Activated T-cell treated with anti-CD3 and anti-CD28 coated beads for 24 hours (primary cell): ENCODE measurements around the gene ZNF275.
"Not testable (repeated sequence)": the region's sequence is repeated elsewhere in the genome, so short reads cannot be mapped to it uniquely, and the experiment has no call there.

Experiments used
- DNase-seq: peaks from one replicate; pipeline ENCODE4 v3.0.0-alpha.2; 2020; ENCODE audit warnings: low read depth

The ZNF275 gene

GRCh38 chrX:153319295-153320046 is 14.5 kb upstream of the ZNF275 start:
- DNase-seq, result no peak

GRCh38 chrX:153320047-153320443 is 13.9 kb upstream of the ZNF275 start:
- DNase-seq, result not testable (repeated sequence)

GRCh38 chrX:153320555-153321184 is 13.3 kb upstream of the ZNF275 start:
- DNase-seq, result no peak

GRCh38 chrX:153321381-153322124 is 12.4 kb upstream of the ZNF275 start, which contains the start of gene PNMA6F:
Gene PNMA6F, minus strand, starts transcription at chrX:153321767. Its CDS starts 1,093 bp downstream, at chrX:153320674.
- no peak for DNase-seq

- no peak for DNase-seq
These were observed 6.4 kb upstream of the ZNF275 start for GRCh38 chrX:153327561-153327960.

- DNase-seq, result no peak
These were observed 687 bp upstream of the ZNF275 start for GRCh38 chrX:153333266-153333665.

GRCh38 chrX:153334654-153335295 is 822 bp downstream of the ZNF275 start:
- no peak for DNase-seq

GRCh38 chrX:153336121-153336894 is 2.4 kb downstream of the ZNF275 start:
- DNase-seq, result no peak

- no peak for DNase-seq
These were observed 3.0 kb downstream of the ZNF275 start for GRCh38 chrX:153336988-153337387.

- DNase-seq, result no peak
These were observed 4.9 kb downstream of the ZNF275 start for GRCh38 chrX:153338836-153339235.

GRCh38 chrX:153339662-153340061 is 5.7 kb downstream of the ZNF275 start:
- no peak for DNase-seq

GRCh38 chrX:153340111-153340510 is 6.2 kb downstream of the ZNF275 start:
- no peak for DNase-seq

- no peak for DNase-seq
These were observed 9.0 kb downstream of the ZNF275 start for GRCh38 chrX:153342762-153343558.

- no peak for DNase-seq
These were observed 9.7 kb downstream of the ZNF275 start for GRCh38 chrX:153343674-153344073.

- DNase-seq, result no peak
These were observed 13.6 kb downstream of the ZNF275 start for GRCh38 chrX:153347530-153347929.

GRCh38 chrX:153348421-153348820 is 14.5 kb downstream of the ZNF275 start:
- DNase-seq, result no peak

- DNase-seq, result no peak
These were observed 16.0 kb downstream of the ZNF275 start for GRCh38 chrX:153349952-153350351.

GRCh38 chrX:153351981-153352380 is 18.0 kb downstream of the ZNF275 start:
- DNase-seq, result no peak

- DNase-seq, result no peak
These were observed 18.9 kb downstream of the ZNF275 start for GRCh38 chrX:153352858-153353257.

GRCh38 chrX:153353416-153353815 is 19.5 kb downstream of the ZNF275 start:
- no peak for DNase-seq

GRCh38 chrX:153357877-153358276 is 23.9 kb downstream of the ZNF275 start:
- no peak for DNase-seq
